HG03521 (cell line): Measurements from ENCODE around the gene KEL.

Experiments
- ATAC-seq: cut with Tn5 transposase; IDR thresholded peaks from one replicate; pipeline ENCODE4 v1.9.1; 2021; ENCODE audit warnings: mild to moderate bottlenecking, moderate library complexity; ENCODE audit not compliant: unreplicated experiment

KEL gene

DNA sequence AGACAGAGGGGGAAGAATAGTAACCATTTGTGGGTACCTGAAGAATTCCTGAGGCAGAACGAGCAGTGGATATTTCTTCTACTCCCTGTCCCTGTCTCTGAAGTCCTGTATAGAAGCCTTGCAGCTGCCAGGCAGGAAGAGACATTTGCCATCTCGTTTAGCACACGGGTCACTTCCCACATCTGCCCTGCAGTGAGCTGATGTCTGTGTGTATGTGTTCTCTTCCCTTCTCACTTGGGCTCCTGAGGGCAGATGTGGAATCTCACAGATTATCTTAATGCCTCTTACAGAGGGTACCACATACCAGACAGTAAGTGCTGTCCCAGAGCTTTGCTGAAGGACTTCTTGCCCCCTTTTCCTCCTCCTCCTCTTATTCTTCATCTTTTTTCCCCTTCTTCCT lies 62.5 kb downstream of the KEL start:
- no peak for ATAC-seq

DNA sequence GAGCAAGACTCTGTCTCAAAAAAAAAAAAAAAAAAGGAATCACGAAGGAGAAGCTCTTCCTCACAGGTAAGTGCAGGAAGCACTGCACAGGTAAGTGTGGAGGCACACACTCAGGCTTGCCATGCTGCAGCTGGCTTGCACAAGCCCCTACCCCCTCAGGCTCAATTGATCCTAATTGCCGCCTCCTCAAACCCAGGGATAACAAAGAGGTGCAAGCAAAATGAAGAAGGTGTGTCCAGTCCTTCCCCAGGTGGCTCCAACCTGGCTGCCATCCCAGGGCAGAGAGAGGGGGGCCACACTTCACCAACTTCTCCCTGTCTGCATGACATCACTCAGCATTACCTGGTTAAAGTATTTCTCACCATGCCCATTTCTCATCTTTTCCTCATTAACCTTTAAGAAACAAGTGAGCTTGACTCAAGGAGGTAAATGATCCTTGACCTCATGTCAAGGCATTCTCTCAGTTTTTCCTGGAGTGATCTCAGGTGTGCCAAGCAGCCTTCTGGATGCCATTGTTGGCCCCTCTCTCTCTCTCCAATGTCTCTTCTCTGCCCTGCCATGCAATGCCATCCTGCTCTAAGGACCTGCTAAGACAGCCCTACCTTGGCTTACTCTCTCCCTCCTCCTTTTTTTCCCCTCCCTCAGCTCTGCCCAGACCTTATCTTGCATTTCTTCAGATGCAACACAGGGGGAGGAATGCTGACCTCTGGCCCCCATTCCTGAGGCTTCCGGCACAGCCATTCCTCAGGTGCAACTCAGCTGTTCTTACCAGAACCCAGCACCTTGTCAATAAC lies 63.6 kb downstream of the KEL start:
- ATAC-seq, result no peak

DNA sequence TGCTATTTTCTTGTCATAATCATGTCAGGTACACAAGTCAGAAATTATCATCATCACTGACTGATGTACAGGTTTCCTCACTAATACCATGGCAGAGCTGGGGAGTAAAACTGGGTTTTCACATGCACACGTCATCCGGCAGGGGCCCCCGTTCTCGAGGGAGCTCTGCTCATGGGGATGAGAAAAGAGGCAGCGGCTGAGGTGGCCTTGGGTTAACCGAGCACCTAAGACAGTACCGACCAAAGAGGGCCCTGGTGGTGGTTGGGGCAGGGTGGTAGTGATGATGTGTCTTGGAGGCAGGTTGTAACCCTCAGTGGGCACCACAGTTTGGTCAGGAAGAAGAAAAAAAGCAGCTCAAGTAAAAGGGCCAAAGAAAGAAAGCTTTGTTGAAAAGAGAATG lies 64.5 kb downstream of the KEL start:
- ATAC-seq, result no peak

DNA sequence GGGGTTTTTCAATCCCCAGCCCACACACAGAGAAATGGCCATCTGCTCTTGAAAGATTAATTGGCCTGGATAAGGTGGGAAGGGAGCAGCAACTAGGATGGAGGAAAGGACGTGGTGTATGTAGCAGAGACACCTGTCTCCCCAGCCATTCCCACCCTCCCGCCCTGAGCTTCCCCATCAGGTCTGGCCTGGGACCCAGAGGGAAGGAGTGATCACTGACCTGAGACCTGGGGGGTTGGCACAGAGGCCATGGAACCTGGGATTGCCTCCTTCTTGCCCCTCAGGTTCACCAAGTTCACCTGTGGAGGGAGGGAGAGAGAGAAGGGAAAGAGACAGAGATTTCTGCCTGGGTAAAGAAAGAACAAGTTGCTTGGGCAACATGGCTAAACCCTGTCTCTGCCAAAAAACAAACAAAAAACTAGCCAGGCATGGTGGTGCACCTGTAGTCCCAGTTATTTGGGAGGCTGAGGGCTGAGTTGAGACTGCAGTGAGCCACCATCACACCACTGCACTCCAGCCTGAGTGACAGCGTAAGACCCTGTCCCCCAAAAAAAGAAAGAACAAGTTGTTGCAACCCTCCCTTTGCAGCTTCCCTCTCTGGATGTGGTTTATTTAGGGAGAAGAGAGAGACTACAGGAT lies 65.3 kb downstream of the KEL start:
- no peak for ATAC-seq

DNA sequence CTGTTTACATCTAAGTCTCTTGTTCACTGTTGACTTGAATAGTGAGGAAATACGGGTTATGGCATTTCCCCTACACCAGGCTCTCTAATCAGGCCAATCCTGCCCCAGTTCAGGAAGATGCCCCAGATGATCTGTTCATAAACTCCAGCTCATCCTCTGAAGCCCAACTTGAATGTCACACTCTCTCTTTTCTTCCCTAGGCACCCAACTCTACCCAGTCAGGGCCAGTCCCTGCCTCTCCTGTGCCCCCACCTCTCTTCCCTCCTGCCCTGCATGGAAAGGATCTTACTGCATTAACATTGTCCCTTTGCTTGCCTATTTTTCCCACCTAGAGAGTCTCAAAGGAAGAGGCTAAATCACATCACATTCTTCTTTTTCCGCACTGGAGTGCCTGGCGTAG lies 66.0 kb downstream of the KEL start:
- ATAC-seq, result no peak

DNA sequence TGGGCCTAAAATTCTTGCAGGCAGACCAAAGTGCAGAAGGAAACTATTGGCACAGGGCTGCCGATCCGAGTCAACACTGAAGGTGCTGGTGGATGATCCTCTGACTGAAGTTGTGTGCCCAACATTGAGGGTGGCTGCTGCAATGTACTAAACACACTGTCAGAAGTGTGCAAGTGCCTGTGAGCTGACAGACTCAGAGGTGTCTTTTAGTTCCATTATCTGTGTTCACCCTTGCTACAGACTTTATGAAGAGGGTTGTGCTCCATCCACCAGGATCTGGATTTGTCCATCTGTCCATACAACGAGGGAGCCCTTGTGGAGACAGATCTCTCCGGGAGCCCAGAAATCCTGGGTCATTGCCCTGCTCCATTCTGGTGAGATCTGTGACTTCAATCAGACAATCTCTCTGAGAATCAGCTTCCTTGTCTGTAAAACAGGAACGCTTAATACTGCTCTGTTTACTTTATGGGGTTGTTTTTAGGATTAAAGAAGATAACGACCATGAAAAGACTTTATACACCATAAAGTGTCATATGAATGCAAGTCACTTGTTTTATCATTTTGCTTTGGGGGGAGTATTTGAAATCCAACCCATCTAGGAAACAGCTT lies 67.1 kb downstream of the KEL start:
- no peak for ATAC-seq

DNA sequence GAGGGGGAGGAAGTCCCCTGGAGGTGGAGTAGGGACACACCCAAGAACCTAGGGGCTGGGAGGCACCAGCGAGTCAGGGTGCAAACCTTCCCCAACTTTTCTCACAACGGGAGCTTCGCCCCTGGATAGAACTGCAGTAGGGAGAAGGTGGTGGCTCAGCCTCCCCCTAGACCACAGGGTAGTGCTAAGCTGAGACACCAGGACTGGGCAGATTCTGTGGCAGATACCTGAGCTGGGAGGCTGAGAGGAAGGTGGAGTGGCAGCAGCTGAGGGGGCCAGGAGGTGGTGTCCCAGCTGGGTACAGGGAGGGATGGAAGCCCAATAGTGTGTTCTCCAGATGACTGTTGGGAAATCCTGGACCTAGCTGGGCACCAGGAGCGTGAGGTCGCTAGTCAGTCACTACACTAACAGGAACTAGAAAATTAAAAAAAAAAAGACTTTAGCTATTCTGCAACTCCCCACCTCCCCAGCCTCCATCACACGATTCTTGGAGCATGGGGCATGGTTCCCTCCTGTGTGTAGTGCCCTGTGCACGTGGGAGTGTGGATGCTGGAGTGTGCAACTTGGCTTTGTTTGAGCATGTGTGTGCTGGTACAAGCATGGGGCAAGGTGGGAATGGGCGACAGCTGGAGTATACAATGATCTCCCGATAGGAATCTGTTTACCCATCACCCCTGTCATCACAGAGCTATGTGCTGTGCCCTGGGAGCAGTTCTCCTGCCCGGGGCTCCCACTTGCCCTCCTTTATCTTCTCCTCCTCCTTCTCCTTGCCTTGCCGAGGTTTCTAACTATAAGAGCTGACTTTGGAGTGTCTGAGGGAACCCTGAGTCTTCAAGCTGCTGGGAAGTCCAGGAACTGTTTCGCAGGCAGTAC lies 67.8 kb downstream of the KEL start:
- ATAC-seq, result no peak

DNA sequence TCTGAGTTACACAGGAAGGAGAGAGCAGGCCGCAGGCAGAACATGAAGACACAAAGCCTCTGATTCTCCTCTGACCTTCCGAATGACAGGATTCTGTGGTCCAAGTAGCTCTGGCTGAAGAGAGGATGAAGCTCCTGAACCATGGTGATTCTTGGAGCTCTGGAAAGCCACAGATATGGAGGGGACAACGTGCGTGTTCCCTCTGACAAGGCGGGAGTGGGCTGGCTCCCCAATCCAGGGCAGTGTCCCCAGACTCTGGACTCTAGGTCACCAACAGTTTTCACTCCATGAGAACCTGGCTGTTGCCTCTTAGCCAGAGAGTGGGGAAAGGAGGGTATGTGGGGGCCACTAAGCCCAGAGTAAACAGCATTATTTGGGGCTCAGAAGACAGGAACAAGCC lies 69.2 kb downstream of the KEL start:
- ATAC-seq, result no peak

DNA sequence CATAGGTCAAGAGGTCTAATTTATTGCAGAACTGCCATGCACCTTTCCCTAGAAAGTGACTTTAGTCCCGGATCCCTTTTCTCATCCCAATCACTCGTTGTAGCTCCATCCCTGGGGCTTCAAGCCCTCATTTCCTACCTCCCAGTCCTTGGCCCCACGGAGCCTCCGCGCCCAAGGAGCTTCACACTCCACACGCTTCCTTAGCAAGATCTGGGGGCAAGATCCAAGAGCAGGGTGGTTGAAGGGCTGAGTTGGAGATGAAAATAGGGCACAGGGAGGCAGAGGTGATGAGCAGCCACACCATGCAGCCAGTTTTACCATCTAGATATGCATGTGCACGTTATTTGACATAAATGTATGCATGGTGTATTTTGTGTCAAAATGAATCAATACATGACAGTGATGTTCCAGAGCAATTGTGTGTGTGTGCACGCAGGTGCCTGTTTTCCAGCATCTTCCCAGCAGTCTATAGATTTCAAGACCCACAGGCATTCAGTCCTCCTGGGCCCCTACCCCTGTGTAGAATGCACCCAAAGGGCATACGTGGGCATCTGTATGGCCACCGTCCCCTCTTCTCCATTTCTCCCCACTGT lies 70.6 kb downstream of the KEL start:
- no peak for ATAC-seq
